WTC11 (cell line): ENCODE results near the gene DCAF15. TPM values are rescaled to one million over a fixed set of nuclear protein-coding genes. Genes with fewer than 3 reads are reported as not detected.

Source experiments
- CREM ChIP-seq: sonication (generic); formaldehyde crosslinking; IDR thresholded peaks from 2 replicates; pipeline ENCODE4 v1.8.1; 2022; ENCODE audit warnings: mild to moderate bottlenecking, missing genetic modification reagents, moderate library complexity
- EMX1 ChIP-seq: fragments of 250-450 bp; sonication (Bioruptor Pico); IDR thresholded peaks from 2 replicates; pipeline ENCODE4 v1.8.0; 2021; ENCODE audit warnings: mild to moderate bottlenecking
- ESRRA ChIP-seq: sonication (generic); formaldehyde crosslinking; IDR thresholded peaks from 2 replicates; pipeline ENCODE4 v1.8.1; 2022; ENCODE audit warnings: mild to moderate bottlenecking, missing genetic modification reagents, borderline replicate concordance
- ETV6 ChIP-seq: sonication (generic); formaldehyde crosslinking; IDR thresholded peaks from 2 replicates; pipeline ENCODE4 v1.8.1; 2022; ENCODE audit warnings: mild to moderate bottlenecking, missing genetic modification reagents
- FOXP1 ChIP-seq: sonication (generic); formaldehyde crosslinking; IDR thresholded peaks from 2 replicates; pipeline ENCODE4 v1.8.0; 2022; ENCODE audit warnings: missing genetic modification reagents, mild to moderate bottlenecking, moderate library complexity, borderline replicate concordance
- MYBL2 ChIP-seq: sonication (generic); formaldehyde crosslinking; IDR thresholded peaks from 2 replicates; pipeline ENCODE4 v1.8.1; 2023; ENCODE audit warnings: mild to moderate bottlenecking, moderate library complexity, missing genetic modification reagents
- RORB ChIP-seq: fragments of 250-450 bp; sonication (Bioruptor Pico); IDR thresholded peaks from 2 replicates; pipeline ENCODE4 v1.9.0; 2021; ENCODE audit warnings: mild to moderate bottlenecking
- SMAD4 ChIP-seq: sonication (generic); formaldehyde crosslinking; IDR thresholded peaks from 2 replicates; pipeline ENCODE4 v1.8.0; 2022; ENCODE audit warnings: mild to moderate bottlenecking, missing genetic modification reagents
- SOX15 ChIP-seq: fragments of 250-450 bp; sonication (Bioruptor Pico); IDR thresholded peaks from 2 replicates; pipeline ENCODE4 v1.9.0; 2021; ENCODE audit warnings: mild to moderate bottlenecking
- SP1 ChIP-seq: sonication (generic); formaldehyde crosslinking; conservative IDR thresholded peaks from 2 replicates; pipeline ENCODE4 v1.8.1; 2022; ENCODE audit warnings: missing genetic modification reagents
- TEAD4 ChIP-seq: sonication (generic); formaldehyde crosslinking; IDR thresholded peaks from 2 replicates; pipeline ENCODE4 v1.8.0; 2022; ENCODE audit warnings: mild to moderate bottlenecking, missing genetic modification reagents
- ZNF423 ChIP-seq: fragments of 250-450 bp; sonication (Bioruptor Pico); IDR thresholded peaks from 2 replicates; pipeline ENCODE4 v2.1.2; 2022; ENCODE audit warnings: mild to moderate bottlenecking, moderate library complexity
- ZNF671 ChIP-seq: fragments of 250-450 bp; sonication (Bioruptor Pico); IDR thresholded peaks from 2 replicates; pipeline ENCODE4 v1.8.0; 2021; ENCODE audit warnings: mild to moderate bottlenecking
- total RNA-seq: library from RNA; stranded (reverse); gene quantifications from 3 replicates; pipeline ENCODE4 v1.2.3, GENCODE V29; 2021
- TF ChIP-seq, protein P1 (sequence below): sonication (generic); formaldehyde crosslinking; IDR thresholded peaks from 2 replicates; pipeline ENCODE4 v1.8.1; 2023; ENCODE audit warnings: mild to moderate bottlenecking, missing genetic modification reagents
- TF ChIP-seq, protein P2 (sequence below): sonication (generic); formaldehyde crosslinking; IDR thresholded peaks from 2 replicates; pipeline ENCODE4 v1.8.0; 2023; ENCODE audit warnings: mild to moderate bottlenecking, missing genetic modification reagents
- TF ChIP-seq, protein P3 (sequence below): sonication (generic); formaldehyde crosslinking; IDR thresholded peaks from 2 replicates; pipeline ENCODE4 v1.8.0; 2023; ENCODE audit warnings: missing genetic modification reagents, mild to moderate bottlenecking, borderline replicate concordance
- TF ChIP-seq, protein P4 (sequence below): sonication (generic); formaldehyde crosslinking; conservative IDR thresholded peaks from 2 replicates; pipeline ENCODE4 v1.8.1; 2023; ENCODE audit warnings: mild to moderate bottlenecking, low read depth, missing genetic modification reagents, moderate library complexity
- TF ChIP-seq, protein P5 (sequence below): sonication (generic); formaldehyde crosslinking; IDR thresholded peaks from 2 replicates; pipeline ENCODE4 v1.8.0; 2022; ENCODE audit warnings: mild to moderate bottlenecking, missing genetic modification reagents
- TF ChIP-seq, protein P6 (sequence below): fragments of 250-450 bp; sonication (Bioruptor Pico); IDR thresholded peaks from 2 replicates; pipeline ENCODE4 v2.1.2; 2022; ENCODE audit warnings: mild to moderate bottlenecking, moderate library complexity
- TF ChIP-seq, protein P7 (sequence below): sonication (generic); formaldehyde crosslinking; conservative IDR thresholded peaks from 2 replicates; pipeline ENCODE4 v1.8.1; 2022; ENCODE audit warnings: mild to moderate bottlenecking, missing genetic modification reagents
- TF ChIP-seq, protein P8 (sequence below): fragments of 250-450 bp; sonication (Bioruptor Pico); IDR thresholded peaks from 2 replicates; pipeline ENCODE4 v1.8.0; 2021; ENCODE audit warnings: mild to moderate bottlenecking

Gene DCAF15
- total RNA-seq, 1 experiment from 2014 or later = 82.9 TPM

DNA sequence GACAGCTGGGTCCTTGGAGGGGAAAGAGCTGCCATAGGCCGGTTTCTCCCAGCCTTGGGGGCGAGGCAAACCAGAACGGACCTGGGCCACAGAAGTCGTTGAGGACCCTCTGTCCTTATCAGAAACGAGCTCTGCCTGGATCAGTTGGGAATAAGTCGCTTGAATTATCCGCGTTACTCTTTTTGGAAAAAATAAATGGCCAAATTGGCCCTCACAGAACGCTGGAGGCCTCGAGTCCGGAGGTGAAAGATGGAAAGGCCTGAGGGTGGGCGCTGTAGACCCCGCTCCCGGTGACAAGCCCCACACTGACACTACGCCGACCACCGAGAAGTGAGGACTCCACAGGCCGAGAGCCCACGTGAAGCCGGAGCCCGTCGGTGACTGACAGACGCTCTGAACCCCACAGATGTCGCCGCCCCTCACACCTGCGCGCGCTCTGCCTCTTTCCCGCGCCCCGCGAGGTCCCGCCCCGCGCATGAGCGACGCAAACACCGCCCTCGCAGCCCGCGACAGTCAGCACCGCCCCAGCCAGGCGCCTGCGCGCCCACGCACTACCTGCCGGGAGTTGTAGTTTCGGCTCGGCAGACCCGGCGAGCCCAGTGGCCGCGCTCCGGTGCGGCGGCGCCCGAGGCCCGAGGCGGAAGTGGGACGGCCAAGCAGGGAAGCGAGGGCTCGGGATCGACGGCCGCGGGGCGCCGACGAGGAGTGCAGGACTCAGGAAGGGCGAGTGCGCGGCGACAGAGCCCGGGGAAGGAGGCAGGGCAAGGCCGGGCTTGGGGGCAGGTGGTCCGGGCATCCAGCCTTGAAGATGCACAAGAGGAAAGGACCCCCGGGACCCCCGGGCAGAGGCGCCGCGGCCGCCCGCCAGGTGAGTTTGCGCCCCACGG is 46.4 kb upstream of the DCAF15 start, which contains the start of the genes BRME1 and CC2D1A (continued):
- TF ChIP-seq, protein P1, sequence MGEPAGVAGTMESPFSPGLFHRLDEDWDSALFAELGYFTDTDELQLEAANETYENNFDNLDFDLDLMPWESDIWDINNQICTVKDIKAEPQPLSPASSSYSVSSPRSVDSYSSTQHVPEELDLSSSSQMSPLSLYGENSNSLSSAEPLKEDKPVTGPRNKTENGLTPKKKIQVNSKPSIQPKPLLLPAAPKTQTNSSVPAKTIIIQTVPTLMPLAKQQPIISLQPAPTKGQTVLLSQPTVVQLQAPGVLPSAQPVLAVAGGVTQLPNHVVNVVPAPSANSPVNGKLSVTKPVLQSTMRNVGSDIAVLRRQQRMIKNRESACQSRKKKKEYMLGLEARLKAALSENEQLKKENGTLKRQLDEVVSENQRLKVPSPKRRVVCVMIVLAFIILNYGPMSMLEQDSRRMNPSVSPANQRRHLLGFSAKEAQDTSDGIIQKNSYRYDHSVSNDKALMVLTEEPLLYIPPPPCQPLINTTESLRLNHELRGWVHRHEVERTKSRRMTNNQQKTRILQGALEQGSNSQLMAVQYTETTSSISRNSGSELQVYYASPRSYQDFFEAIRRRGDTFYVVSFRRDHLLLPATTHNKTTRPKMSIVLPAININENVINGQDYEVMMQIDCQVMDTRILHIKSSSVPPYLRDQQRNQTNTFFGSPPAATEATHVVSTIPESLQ (CRISPR knock-in tag) = no peak
- TF ChIP-seq MYBL2 (CRISPR knock-in tag) (peak; percentile 87), ZNF671 (no peak), ZNF423 (no peak), ETV6 (CRISPR knock-in tag) (peak; percentile 96), CREM (CRISPR knock-in tag) (peak; percentile 77), EMX1 (CRISPR knock-in tag) (no peak), SP1 (CRISPR knock-in tag) (peak; percentile 96), ESRRA (CRISPR knock-in tag) (no peak; the same call in 1 of the 2 replicates), FOXP1 (CRISPR knock-in tag) (peak; percentile 93; the same call in 1 of the 2 replicates), RORB (CRISPR knock-in tag) (no peak), TEAD4 (CRISPR knock-in tag) (no peak), SMAD4 (no peak), SOX15 (CRISPR knock-in tag) (no peak)
- TF ChIP-seq, protein P2, sequence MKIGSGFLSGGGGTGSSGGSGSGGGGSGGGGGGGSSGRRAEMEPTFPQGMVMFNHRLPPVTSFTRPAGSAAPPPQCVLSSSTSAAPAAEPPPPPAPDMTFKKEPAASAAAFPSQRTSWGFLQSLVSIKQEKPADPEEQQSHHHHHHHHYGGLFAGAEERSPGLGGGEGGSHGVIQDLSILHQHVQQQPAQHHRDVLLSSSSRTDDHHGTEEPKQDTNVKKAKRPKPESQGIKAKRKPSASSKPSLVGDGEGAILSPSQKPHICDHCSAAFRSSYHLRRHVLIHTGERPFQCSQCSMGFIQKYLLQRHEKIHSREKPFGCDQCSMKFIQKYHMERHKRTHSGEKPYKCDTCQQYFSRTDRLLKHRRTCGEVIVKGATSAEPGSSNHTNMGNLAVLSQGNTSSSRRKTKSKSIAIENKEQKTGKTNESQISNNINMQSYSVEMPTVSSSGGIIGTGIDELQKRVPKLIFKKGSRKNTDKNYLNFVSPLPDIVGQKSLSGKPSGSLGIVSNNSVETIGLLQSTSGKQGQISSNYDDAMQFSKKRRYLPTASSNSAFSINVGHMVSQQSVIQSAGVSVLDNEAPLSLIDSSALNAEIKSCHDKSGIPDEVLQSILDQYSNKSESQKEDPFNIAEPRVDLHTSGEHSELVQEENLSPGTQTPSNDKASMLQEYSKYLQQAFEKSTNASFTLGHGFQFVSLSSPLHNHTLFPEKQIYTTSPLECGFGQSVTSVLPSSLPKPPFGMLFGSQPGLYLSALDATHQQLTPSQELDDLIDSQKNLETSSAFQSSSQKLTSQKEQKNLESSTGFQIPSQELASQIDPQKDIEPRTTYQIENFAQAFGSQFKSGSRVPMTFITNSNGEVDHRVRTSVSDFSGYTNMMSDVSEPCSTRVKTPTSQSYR (CRISPR knock-in tag) = peak; percentile 70; the same call in 1 of the 2 replicates
- TF ChIP-seq, protein P3, sequence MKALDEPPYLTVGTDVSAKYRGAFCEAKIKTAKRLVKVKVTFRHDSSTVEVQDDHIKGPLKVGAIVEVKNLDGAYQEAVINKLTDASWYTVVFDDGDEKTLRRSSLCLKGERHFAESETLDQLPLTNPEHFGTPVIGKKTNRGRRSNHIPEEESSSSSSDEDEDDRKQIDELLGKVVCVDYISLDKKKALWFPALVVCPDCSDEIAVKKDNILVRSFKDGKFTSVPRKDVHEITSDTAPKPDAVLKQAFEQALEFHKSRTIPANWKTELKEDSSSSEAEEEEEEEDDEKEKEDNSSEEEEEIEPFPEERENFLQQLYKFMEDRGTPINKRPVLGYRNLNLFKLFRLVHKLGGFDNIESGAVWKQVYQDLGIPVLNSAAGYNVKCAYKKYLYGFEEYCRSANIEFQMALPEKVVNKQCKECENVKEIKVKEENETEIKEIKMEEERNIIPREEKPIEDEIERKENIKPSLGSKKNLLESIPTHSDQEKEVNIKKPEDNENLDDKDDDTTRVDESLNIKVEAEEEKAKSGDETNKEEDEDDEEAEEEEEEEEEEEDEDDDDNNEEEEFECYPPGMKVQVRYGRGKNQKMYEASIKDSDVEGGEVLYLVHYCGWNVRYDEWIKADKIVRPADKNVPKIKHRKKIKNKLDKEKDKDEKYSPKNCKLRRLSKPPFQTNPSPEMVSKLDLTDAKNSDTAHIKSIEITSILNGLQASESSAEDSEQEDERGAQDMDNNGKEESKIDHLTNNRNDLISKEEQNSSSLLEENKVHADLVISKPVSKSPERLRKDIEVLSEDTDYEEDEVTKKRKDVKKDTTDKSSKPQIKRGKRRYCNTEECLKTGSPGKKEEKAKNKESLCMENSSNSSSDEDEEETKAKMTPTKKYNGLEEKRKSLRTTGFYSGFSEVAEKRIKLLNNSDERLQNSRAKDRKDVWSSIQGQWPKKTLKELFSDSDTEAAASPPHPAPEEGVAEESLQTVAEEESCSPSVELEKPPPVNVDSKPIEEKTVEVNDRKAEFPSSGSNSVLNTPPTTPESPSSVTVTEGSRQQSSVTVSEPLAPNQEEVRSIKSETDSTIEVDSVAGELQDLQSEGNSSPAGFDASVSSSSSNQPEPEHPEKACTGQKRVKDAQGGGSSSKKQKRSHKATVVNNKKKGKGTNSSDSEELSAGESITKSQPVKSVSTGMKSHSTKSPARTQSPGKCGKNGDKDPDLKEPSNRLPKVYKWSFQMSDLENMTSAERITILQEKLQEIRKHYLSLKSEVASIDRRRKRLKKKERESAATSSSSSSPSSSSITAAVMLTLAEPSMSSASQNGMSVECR (CRISPR knock-in tag) = peak; percentile 94
- TF ChIP-seq, protein P4, sequence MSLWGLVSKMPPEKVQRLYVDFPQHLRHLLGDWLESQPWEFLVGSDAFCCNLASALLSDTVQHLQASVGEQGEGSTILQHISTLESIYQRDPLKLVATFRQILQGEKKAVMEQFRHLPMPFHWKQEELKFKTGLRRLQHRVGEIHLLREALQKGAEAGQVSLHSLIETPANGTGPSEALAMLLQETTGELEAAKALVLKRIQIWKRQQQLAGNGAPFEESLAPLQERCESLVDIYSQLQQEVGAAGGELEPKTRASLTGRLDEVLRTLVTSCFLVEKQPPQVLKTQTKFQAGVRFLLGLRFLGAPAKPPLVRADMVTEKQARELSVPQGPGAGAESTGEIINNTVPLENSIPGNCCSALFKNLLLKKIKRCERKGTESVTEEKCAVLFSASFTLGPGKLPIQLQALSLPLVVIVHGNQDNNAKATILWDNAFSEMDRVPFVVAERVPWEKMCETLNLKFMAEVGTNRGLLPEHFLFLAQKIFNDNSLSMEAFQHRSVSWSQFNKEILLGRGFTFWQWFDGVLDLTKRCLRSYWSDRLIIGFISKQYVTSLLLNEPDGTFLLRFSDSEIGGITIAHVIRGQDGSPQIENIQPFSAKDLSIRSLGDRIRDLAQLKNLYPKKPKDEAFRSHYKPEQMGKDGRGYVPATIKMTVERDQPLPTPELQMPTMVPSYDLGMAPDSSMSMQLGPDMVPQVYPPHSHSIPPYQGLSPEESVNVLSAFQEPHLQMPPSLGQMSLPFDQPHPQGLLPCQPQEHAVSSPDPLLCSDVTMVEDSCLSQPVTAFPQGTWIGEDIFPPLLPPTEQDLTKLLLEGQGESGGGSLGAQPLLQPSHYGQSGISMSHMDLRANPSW = no peak
- TF ChIP-seq, protein P5, sequence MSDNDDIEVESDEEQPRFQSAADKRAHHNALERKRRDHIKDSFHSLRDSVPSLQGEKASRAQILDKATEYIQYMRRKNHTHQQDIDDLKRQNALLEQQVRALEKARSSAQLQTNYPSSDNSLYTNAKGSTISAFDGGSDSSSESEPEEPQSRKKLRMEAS (CRISPR knock-in tag) = peak; percentile 100
- TF ChIP-seq, protein P6, sequence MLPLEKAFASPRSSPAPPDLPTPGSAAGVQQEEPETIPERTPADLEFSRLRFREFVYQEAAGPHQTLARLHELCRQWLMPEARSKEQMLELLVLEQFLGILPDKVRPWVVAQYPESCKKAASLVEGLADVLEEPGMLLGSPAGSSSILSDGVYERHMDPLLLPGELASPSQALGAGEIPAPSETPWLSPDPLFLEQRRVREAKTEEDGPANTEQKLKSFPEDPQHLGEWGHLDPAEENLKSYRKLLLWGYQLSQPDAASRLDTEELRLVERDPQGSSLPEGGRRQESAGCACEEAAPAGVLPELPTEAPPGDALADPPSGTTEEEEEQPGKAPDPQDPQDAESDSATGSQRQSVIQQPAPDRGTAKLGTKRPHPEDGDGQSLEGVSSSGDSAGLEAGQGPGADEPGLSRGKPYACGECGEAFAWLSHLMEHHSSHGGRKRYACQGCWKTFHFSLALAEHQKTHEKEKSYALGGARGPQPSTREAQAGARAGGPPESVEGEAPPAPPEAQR = no peak
- TF ChIP-seq, protein P7, sequence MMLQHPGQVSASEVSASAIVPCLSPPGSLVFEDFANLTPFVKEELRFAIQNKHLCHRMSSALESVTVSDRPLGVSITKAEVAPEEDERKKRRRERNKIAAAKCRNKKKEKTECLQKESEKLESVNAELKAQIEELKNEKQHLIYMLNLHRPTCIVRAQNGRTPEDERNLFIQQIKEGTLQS (CRISPR knock-in tag) = no peak
- TF ChIP-seq, protein P8, sequence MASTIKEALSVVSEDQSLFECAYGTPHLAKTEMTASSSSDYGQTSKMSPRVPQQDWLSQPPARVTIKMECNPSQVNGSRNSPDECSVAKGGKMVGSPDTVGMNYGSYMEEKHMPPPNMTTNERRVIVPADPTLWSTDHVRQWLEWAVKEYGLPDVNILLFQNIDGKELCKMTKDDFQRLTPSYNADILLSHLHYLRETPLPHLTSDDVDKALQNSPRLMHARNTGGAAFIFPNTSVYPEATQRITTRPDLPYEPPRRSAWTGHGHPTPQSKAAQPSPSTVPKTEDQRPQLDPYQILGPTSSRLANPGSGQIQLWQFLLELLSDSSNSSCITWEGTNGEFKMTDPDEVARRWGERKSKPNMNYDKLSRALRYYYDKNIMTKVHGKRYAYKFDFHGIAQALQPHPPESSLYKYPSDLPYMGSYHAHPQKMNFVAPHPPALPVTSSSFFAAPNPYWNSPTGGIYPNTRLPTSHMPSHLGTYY (CRISPR knock-in tag) = no peak
